H1 (cell line): Measurements from ENCODE around the gene BTC. TPM values are rescaled to one million over a fixed set of nuclear protein-coding genes. Genes with fewer than 3 reads are reported as not detected.

Experiments
- CTCF ChIA-PET: fragments of 300-600 bp; sonication (Branson Sonifier 250); formaldehyde crosslinking; loops from one replicate; lab custom pipeline; 2021; ENCODE audit not compliant: partially characterized antibody; lab: Charles Lee
- POLR2A ChIA-PET: fragments of 300-600 bp; sonication (Branson Sonifier 250); formaldehyde crosslinking; loops from one replicate; lab custom pipeline; 2021; ENCODE audit warnings: inconsistent platforms; ENCODE audit not compliant: partially characterized antibody; lab: Charles Lee
- DNase-seq, 2 experiments: peaks; one replicate each; pipeline versions ENCODE4 v3.0.0 to v3.0.0-alpha.2; 2010 to 2022; ENCODE audit warnings: low spot score in 2 of 2, low read depth in 1 of 2, mixed read lengths in 1 of 2
- FAIRE-seq: peaks from 2 replicates; lab custom pipeline; 2011; peaks lifted over from hg19 to GRCh38; lab: Jason Lieb, UNC
- H2AFZ ChIP-seq: 2 replicates; pipeline ENCODE4 v1.8.1; 2012; ENCODE audit warnings: low read length, inconsistent platforms
- H2AK5ac ChIP-seq: 2 replicates; pipeline ENCODE4 v1.6.1; 2013; ENCODE audit warnings: low read depth, low read length
- H2BK120ac ChIP-seq: replicated peaks from 2 replicates; pipeline ENCODE3; 2013; ENCODE audit warnings: low read depth, low read length, inconsistent platforms
- H2BK12ac ChIP-seq: 2 replicates; pipeline ENCODE4 v1.6.1; 2013; ENCODE audit warnings: low read depth, low read length
- H2BK15ac ChIP-seq: 2 replicates; pipeline ENCODE4 v1.6.1; 2013; ENCODE audit warnings: low read length
- H2BK20ac ChIP-seq: 2 replicates; pipeline ENCODE4 v1.6.1; 2013; ENCODE audit warnings: low read length
- H2BK5ac ChIP-seq: 2 replicates; pipeline ENCODE4 v1.6.1; 2013; ENCODE audit warnings: low read depth, low read length
- H3K14ac ChIP-seq: 2 replicates; pipeline ENCODE4 v1.6.1; 2013; ENCODE audit warnings: inconsistent platforms; ENCODE audit not compliant: insufficient read length
- H3K18ac ChIP-seq: 2 replicates; pipeline ENCODE4 v1.6.1; 2013; ENCODE audit warnings: low read length; ENCODE audit errors: extremely low read depth
- H3K23ac ChIP-seq: 2 replicates; pipeline ENCODE4 v1.6.1; 2013; ENCODE audit warnings: inconsistent platforms; ENCODE audit not compliant: insufficient read length
- H3K23me2 ChIP-seq: 2 replicates; pipeline ENCODE4 v1.6.1; 2013; ENCODE audit warnings: low read depth, low read length
- H3K27ac ChIP-seq: 2 replicates; pipeline ENCODE4 v1.6.1; 2011; ENCODE audit warnings: low read depth, low read length, inconsistent platforms
- H3K27me3 ChIP-seq, 4 experiments: replicated peaks in 1 of 4; 1 replicate in 1 of 4; 2 replicates in 3 of 4; pipeline versions ENCODE4 v1.6.1 to v1.8.1; 2011 to 2013; ENCODE audit warnings: low read length in 3 of 4, mild to moderate bottlenecking in 3 of 4, inconsistent platforms in 2 of 4, mixed read lengths in 2 of 4, moderate library complexity in 1 of 4; ENCODE audit not compliant: control insufficient read depth in 3 of 4, insufficient read depth in 3 of 4; ENCODE audit errors: extremely low read depth in 1 of 4
- H3K36me3 ChIP-seq, 4 experiments: 2 replicates each; pipeline versions ENCODE4 v1.6.1 to v1.8.1; 2011 to 2013; ENCODE audit warnings: mild to moderate bottlenecking in 4 of 4, low read length in 3 of 4, moderate library complexity in 2 of 4, control low read depth in 1 of 4, inconsistent platforms in 1 of 4; ENCODE audit not compliant: insufficient read depth in 4 of 4, control insufficient read depth in 2 of 4
- H3K4ac ChIP-seq: replicated peaks from 2 replicates; pipeline ENCODE3; 2013; ENCODE audit warnings: low read length, low read depth, mixed read lengths, inconsistent platforms; ENCODE audit not compliant: insufficient read length
- H3K4me1 ChIP-seq, 4 experiments: replicated peaks in 1 of 4; 1 replicate in 1 of 4; 2 replicates in 3 of 4; pipeline versions ENCODE4 v1.6.1 to v1.8.1; 2011 to 2013; ENCODE audit warnings: low read length in 3 of 4, inconsistent platforms in 2 of 4, mixed read lengths in 1 of 4; ENCODE audit not compliant: insufficient read depth in 4 of 4, control insufficient read depth in 3 of 4
- H3K4me2 ChIP-seq, 2 experiments: 2 replicates each; pipeline versions ENCODE4 v1.6.1 to v1.8.1; 2011 to 2013; ENCODE audit warnings: low read depth in 2 of 2, low read length in 2 of 2, control low read depth in 1 of 2, inconsistent platforms in 1 of 2, mild to moderate bottlenecking in 1 of 2; ENCODE audit not compliant: insufficient read depth in 1 of 2
- H3K4me3 ChIP-seq, 4 experiments: fragments of 200-600, 300-600 bp in 1 of 4; sonication (generic), shearing (Covaris generic), sonication (Bioruptor Twin) in 1 of 4; 2 replicates each; pipeline versions ENCODE4 v1.5.1 to v1.8.1; 2011 to 2016; ENCODE audit warnings: low read length in 4 of 4, low read depth in 3 of 4, control low read depth in 2 of 4, inconsistent platforms in 2 of 4, mild to moderate bottlenecking in 2 of 4, mixed read lengths in 1 of 4, moderate library complexity in 1 of 4; ENCODE audit not compliant: insufficient read depth in 2 of 4; ENCODE audit errors: extremely low read depth in 1 of 4
- H3K56ac ChIP-seq: replicated peaks from 2 replicates; pipeline ENCODE3; 2013; ENCODE audit warnings: low read depth, mild to moderate bottlenecking, mixed read lengths, low read length, inconsistent platforms; ENCODE audit not compliant: insufficient read length
- H3K79me1 ChIP-seq: 2 replicates; pipeline ENCODE4 v1.6.1; 2013; ENCODE audit warnings: low read depth, low read length, control low read depth
- H3K79me2 ChIP-seq, 2 experiments: 2 replicates each; pipeline versions ENCODE4 v1.6.1 to v1.8.1; 2012 to 2013; ENCODE audit warnings: low read length in 2 of 2, mild to moderate bottlenecking in 2 of 2, inconsistent platforms in 1 of 2; ENCODE audit not compliant: insufficient read depth in 2 of 2, control insufficient read depth in 1 of 2
- H3K9ac ChIP-seq, 4 experiments: replicated peaks in 1 of 4; 1 replicate in 1 of 4; 2 replicates in 3 of 4; pipeline versions ENCODE4 v1.6.1 to v1.8.1; 2011 to 2013; ENCODE audit warnings: low read depth in 3 of 4, low read length in 3 of 4, control low read depth in 2 of 4, mild to moderate bottlenecking in 2 of 4, moderate library complexity in 2 of 4, inconsistent platforms in 1 of 4; ENCODE audit errors: extremely low read depth in 1 of 4
- H3K9me3 ChIP-seq, 2 experiments: 2 replicates each; pipeline versions ENCODE4 v1.6.1 to v1.8.1; 2012 to 2013; ENCODE audit warnings: mild to moderate bottlenecking in 2 of 2, moderate library complexity in 2 of 2, control low read depth in 1 of 2, inconsistent platforms in 1 of 2, low read depth in 1 of 2, low read length in 1 of 2, mixed read lengths in 1 of 2; ENCODE audit not compliant: insufficient read depth in 2 of 2
- H4K20me1 ChIP-seq, 2 experiments: replicated peaks in 1 of 2; 2 replicates each; pipeline versions ENCODE3 to v1.8.1; 2011 to 2013; ENCODE audit warnings: inconsistent platforms in 2 of 2, low read length in 2 of 2, mild to moderate bottlenecking in 1 of 2; ENCODE audit not compliant: insufficient read depth in 2 of 2, control insufficient read depth in 1 of 2
- H4K5ac ChIP-seq: 2 replicates; pipeline ENCODE4 v1.6.1; 2013; ENCODE audit warnings: low read length, low read depth, mixed read lengths, inconsistent platforms; ENCODE audit not compliant: insufficient read length
- H4K8ac ChIP-seq: 2 replicates; pipeline ENCODE4 v1.8.0; 2013; ENCODE audit warnings: mild to moderate bottlenecking, moderate library complexity, low read length, inconsistent platforms; ENCODE audit not compliant: insufficient read depth; ENCODE audit errors: extremely low read depth
- H4K91ac ChIP-seq: replicated peaks from 2 replicates; pipeline ENCODE3; 2013; ENCODE audit warnings: low read length, mixed read lengths, inconsistent platforms; ENCODE audit not compliant: insufficient read length
- BCL11A ChIP-seq, 2 experiments: IDR thresholded peaks; one replicate each; pipeline ENCODE4 v1.6.1; 2011; ENCODE audit warnings: low read depth in 2 of 2, low read length in 2 of 2, mild to moderate bottlenecking in 2 of 2
- FOSL1 ChIP-seq: IDR thresholded peaks from 2 replicates; pipeline ENCODE4 v1.6.1; 2011; ENCODE audit warnings: mild to moderate bottlenecking, low read depth, low read length, moderate library complexity; ENCODE audit not compliant: insufficient read depth
- KDM5A ChIP-seq: fragments of 200-600 bp; IDR thresholded peaks from 2 replicates; pipeline ENCODE4 v1.7.1; 2012; ENCODE audit warnings: mild to moderate bottlenecking, low read length, inconsistent platforms, mixed read lengths
- PHF8 ChIP-seq: fragments of 200-600 bp; sonication (generic); conservative IDR thresholded peaks from 2 replicates; pipeline ENCODE4 v1.7.1; 2012; ENCODE audit warnings: low read depth, mild to moderate bottlenecking, inconsistent platforms, low read length, moderate library complexity
- RFX5 ChIP-seq: IDR thresholded peaks from 2 replicates; pipeline ENCODE4 v1.6.1; 2011; ENCODE audit warnings: low read depth, low read length, improper control_type of control experiment, borderline replicate concordance
- TCF12 ChIP-seq: IDR thresholded peaks from 2 replicates; pipeline ENCODE4 v1.6.1; 2011; ENCODE audit warnings: low read depth, mild to moderate bottlenecking, low read length
- WGBS, 2 experiments: shearing (Covaris generic) in 1 of 2; methylation state at CpG; one replicate each; pipeline versions ENCODE4 v1.1.6 to v1.1.7; 2013 to 2015; ENCODE audit warnings: low lambda C conversion rate in 2 of 2, mixed read lengths in 2 of 2, inconsistent platforms in 1 of 2, low coverage in 1 of 2, missing lambda C conversion rate in 1 of 2; ENCODE audit not compliant: insufficient replicate concordance in 2 of 2, insufficient coverage in 1 of 2, insufficient read length in 1 of 2; ENCODE audit errors: extremely low coverage in 1 of 2, missing lambda C conversion rate in 1 of 2; 5-methylcytosine and 5-hydroxymethylcytosine counted together
- polyA plus RNA-seq, 7 experiments: library from polyadenylated mRNA; depleted of rRNA in 3 of 7; stranded (reverse) in 5 of 7; unstranded in 2 of 7; fragments of >200 nt in 5 of 7; fragments of 200-250 nt in 2 of 7; gene quantifications; 1 replicate in 5 of 7; 2 replicates in 1 of 7; 4 replicates in 1 of 7; pipeline versions ENCODE4 v1.2.1 to v1.2.3, GENCODE V29; 2011 to 2013; ENCODE audit warnings: missing spikeins in 2 of 7, mixed read lengths in 2 of 7
- total RNA-seq: library from RNA; stranded (reverse); fragmentation: NEBNext Ultra II Directional; extraction: Animal tissue kit (Norgen Biotek cat#: 25700); gene quantifications from 2 replicates; pipeline ENCODE4 v1.2.1, GENCODE V29; 2021
- TF ChIP-seq, protein P1 (sequence below): IDR thresholded peaks from 2 replicates; pipeline ENCODE4 v1.6.1; 2011; ENCODE audit warnings: low read length, improper control_type of control experiment

The BTC gene
- total and polyA plus RNA-seq, 2 of the 8 experiments (the other 6 are each of a cell fraction or from before 2014, with no cell fraction given), result 0.09 TPM; not detected in 1

DNA sequence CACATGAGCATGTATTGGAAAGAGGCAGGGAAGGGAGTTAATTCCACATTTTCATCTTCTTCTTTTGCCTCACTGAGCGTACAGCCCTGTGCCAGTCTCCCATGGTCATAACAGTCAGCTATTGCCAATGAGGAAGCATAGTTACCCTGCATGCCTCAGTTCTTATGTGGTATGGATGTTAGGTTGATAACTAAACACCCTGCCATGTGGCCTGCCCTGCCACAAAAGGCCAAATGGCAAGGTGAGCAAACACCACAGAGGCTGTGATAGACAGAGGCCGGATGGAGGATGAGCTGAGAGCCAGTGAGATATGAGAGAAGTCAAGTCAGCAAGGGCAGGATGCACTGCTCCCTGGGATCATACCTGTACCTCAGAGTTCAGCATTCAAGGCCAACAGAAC, 59.3 kb downstream of the BTC start:
- H3K27me3 ChIP-seq, result no peaks in the 10 kb centered on the region
- H4K91ac ChIP-seq, result no peak overlapping the region
- no peak overlapping the region for H3K4me3 ChIP-seq
- no peak for DNase-seq
- H2BK12ac ChIP-seq, result no peak overlapping the region
- H2AK5ac ChIP-seq, result no peak overlapping the region
- no peak overlapping the region for H2BK20ac ChIP-seq
- CTCF ChIA-PET, result no interaction called here
- no peaks in the 10 kb centered on the region for H3K9me3 ChIP-seq
- no peak overlapping the region for H3K18ac ChIP-seq
- H3K9ac ChIP-seq, result no peak overlapping the region
- H3K4ac ChIP-seq, result no peak overlapping the region
- H3K4me1 ChIP-seq, result no peaks in the 10 kb centered on the region
- no peak overlapping the region for H3K14ac ChIP-seq
- H2BK15ac ChIP-seq, result no peak overlapping the region
- no peak for TF ChIP-seq BCL11A (IDR thresholded peaks at IDR 0.05; ENCODE audit: low read depth in 2 of 2, low read length in 2 of 2)
- no peak for TF ChIP-seq PHF8
- no peak for TF ChIP-seq KDM5A
- no peak for TF ChIP-seq FOSL1
- TF ChIP-seq, protein P1, sequence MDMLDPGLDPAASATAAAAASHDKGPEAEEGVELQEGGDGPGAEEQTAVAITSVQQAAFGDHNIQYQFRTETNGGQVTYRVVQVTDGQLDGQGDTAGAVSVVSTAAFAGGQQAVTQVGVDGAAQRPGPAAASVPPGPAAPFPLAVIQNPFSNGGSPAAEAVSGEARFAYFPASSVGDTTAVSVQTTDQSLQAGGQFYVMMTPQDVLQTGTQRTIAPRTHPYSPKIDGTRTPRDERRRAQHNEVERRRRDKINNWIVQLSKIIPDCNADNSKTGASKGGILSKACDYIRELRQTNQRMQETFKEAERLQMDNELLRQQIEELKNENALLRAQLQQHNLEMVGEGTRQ, result no peak
- TF ChIP-seq TCF12, result no peak
- no peak for TF ChIP-seq RFX5
- peak overlapping the region; percentile 28; the same call in 1 of the 2 replicates for H4K8ac ChIP-seq
- POLR2A ChIA-PET, result no interaction called here
- H3K27ac ChIP-seq, result no peak overlapping the region
- no peaks in the 10 kb centered on the region for H4K20me1 ChIP-seq
- no peak overlapping the region for H3K56ac ChIP-seq
- no peaks in the 10 kb centered on the region for H3K23me2 ChIP-seq
- no peak for FAIRE-seq
- H2BK120ac ChIP-seq, result no peak overlapping the region
- no peaks in the 10 kb centered on the region for H3K79me1 ChIP-seq
- no peak overlapping the region for H2AFZ ChIP-seq
- H2BK5ac ChIP-seq, result no peak overlapping the region
- H3K36me3 ChIP-seq, result no peaks in the 10 kb centered on the region
- no peak overlapping the region for H3K4me2 ChIP-seq
- no peak overlapping the region for H4K5ac ChIP-seq
- H3K79me2 ChIP-seq, result no peaks in the 10 kb centered on the region
- 92% methylated on average over 2 of the region's 2 CpGs; no CpG with 5 or more reads in 1 of the 2 experiments for WGBS, 2 experiments
- H3K23ac ChIP-seq, result no peak overlapping the region
